HCT116 (cell line): ENCODE results near the gene RGS12. TPM values are rescaled to one million over a fixed set of nuclear protein-coding genes. Genes with fewer than 3 reads are reported as not detected.
"Not testable (repeated sequence)": the region's sequence is repeated elsewhere in the genome, so short reads cannot be mapped to it uniquely, and the experiment has no call there.

Experiments
- ATAC-seq: fragments of 200-7000 bp; cut with Tn5 transposase; 2 replicates; pipeline ENCODE4 v1.9.1; 2020; ENCODE audit warnings: mild to moderate bottlenecking, moderate library complexity
- BruUV-seq: library from RNA; stranded (reverse); fragments of 400-500 nt; replicated peaks from 2 replicates; lab custom pipeline; 2021; lab: Mats Ljungman, UMichigan
- CTCF ChIA-PET: fragments of 300-600 bp; sonication (Branson Sonifier 250); formaldehyde crosslinking; loops from one replicate; lab custom pipeline; 2021; ENCODE audit warnings: antibody characterized with exemption; lab: Charles Lee
- POLR2A ChIA-PET: fragments of 300-600, 350-600 bp; sonication (Branson Sonifier 250); formaldehyde crosslinking; loops from one replicate; lab custom pipeline; 2021; ENCODE audit warnings: antibody characterized with exemption; lab: Charles Lee
- RAD21 ChIA-PET, 2 experiments: fragments of 300-600 bp; sonication (Branson Sonifier 250); formaldehyde crosslinking; loops; one replicate each; lab custom pipeline; 2023; ENCODE audit warnings: low total read pairs in 2 of 2; ENCODE audit not compliant: uncharacterized antibody in 2 of 2, unreplicated experiment in 2 of 2, low non-redundant PET in 1 of 2; lab: Charles Lee
- DNase-seq: peaks from one replicate; pipeline ENCODE4 v3.0.0-alpha.2; 2010; ENCODE audit warnings: low read depth, low spot score
- H2AFZ ChIP-seq: fragments of 200-600 bp; shearing (Covaris generic), sonication (generic); 2 replicates; pipeline ENCODE4 v1.6.1; 2017; ENCODE audit warnings: low read depth, mixed run types, mixed read lengths, antibody characterized with exemption, low read length; ENCODE audit not compliant: poor library complexity, severe bottlenecking
- H3K27ac ChIP-seq: 2 replicates; pipeline ENCODE4 v1.5.1; 2012; ENCODE audit warnings: low read depth, low read length
- H3K27me3 ChIP-seq: fragments of 200-600 bp; sonication (generic); 2 replicates; pipeline ENCODE4 v1.6.1; 2016; ENCODE audit warnings: mixed run types, low read length, mixed read lengths; ENCODE audit not compliant: insufficient read depth
- H3K36me3 ChIP-seq, 2 experiments: fragments of 200-500 bp in 1 of 2; fragments of 200-600 bp in 1 of 2; sonication (Bioruptor generic) in 1 of 2; sonication (generic) in 1 of 2; 2 replicates each; pipeline versions ENCODE4 v1.5.1 to v1.6.1; 2014 to 2016; ENCODE audit warnings: low read length in 2 of 2, inconsistent platforms in 1 of 2, mixed read lengths in 1 of 2, mixed run types in 1 of 2; ENCODE audit not compliant: insufficient read depth in 2 of 2, control insufficient read depth in 1 of 2
- H3K4me1 ChIP-seq, 2 experiments: fragments of 200-600 bp in 1 of 2; sonication (generic) in 1 of 2; 2 replicates each; pipeline versions ENCODE4 v1.5.1 to v1.6.1; 2012 to 2017; ENCODE audit warnings: low read length in 2 of 2, inconsistent platforms in 1 of 2, mild to moderate bottlenecking in 1 of 2, mixed read lengths in 1 of 2, mixed run types in 1 of 2, moderate library complexity in 1 of 2; ENCODE audit not compliant: insufficient read depth in 2 of 2, control insufficient read depth in 1 of 2
- H3K4me2 ChIP-seq: fragments of 200-600 bp; sonication (generic); 2 replicates; pipeline ENCODE4 v1.6.1; 2017; ENCODE audit warnings: mixed run types, low read length, mixed read lengths
- H3K4me3 ChIP-seq, 2 experiments: fragments of 200-600 bp in 1 of 2; sonication (generic) in 1 of 2; replicated peaks in 1 of 2; 2 replicates each; pipeline ENCODE4 v1.5.1; 2011 to 2016; ENCODE audit warnings: low read length in 2 of 2, control low read depth in 1 of 2, low read depth in 1 of 2, mild to moderate bottlenecking in 1 of 2, mixed read lengths in 1 of 2, mixed run types in 1 of 2
- H3K79me2 ChIP-seq: fragments of 200-600 bp; sonication (generic); 2 replicates; pipeline ENCODE4 v1.6.1; 2017; ENCODE audit warnings: mild to moderate bottlenecking, mixed run types, low read length, moderate library complexity, mixed read lengths; ENCODE audit not compliant: insufficient read depth
- H3K9ac ChIP-seq: fragments of 200-600 bp; sonication (generic); 2 replicates; pipeline ENCODE4 v1.6.1; 2016; ENCODE audit warnings: low read length, mixed read lengths
- H3K9me2 ChIP-seq: fragments of 200-600 bp; sonication (generic), shearing (Covaris generic); 2 replicates; pipeline ENCODE4 v1.6.1; 2017; ENCODE audit warnings: mixed run types, mild to moderate bottlenecking, moderate library complexity; ENCODE audit not compliant: insufficient read depth
- H3K9me3 ChIP-seq, 2 experiments: fragments of 200-500 bp in 1 of 2; fragments of 200-600 bp in 1 of 2; sonication (Bioruptor generic) in 1 of 2; sonication (generic) in 1 of 2; 2 replicates each; pipeline ENCODE4 v1.6.1; 2014 to 2017; ENCODE audit warnings: low read length in 2 of 2, mixed read lengths in 2 of 2, inconsistent platforms in 1 of 2, low read depth in 1 of 2, mild to moderate bottlenecking in 1 of 2, mixed run types in 1 of 2, moderate library complexity in 1 of 2; ENCODE audit not compliant: control insufficient read depth in 1 of 2, insufficient read depth in 1 of 2
- H4K20me1 ChIP-seq: fragments of 200-600 bp; sonication (generic), shearing (Covaris generic); 2 replicates; pipeline ENCODE4 v1.6.1; 2017; ENCODE audit warnings: mixed run types, mild to moderate bottlenecking, moderate library complexity; ENCODE audit not compliant: insufficient read depth
- CBX3 ChIP-seq: IDR thresholded peaks from 2 replicates; pipeline ENCODE4 v1.6.1; 2012; ENCODE audit warnings: low read depth
- EZH2 ChIP-seq: fragments of 200-600 bp; sonication (generic); IDR thresholded peaks from 2 replicates; pipeline ENCODE4 v1.6.1; 2017; ENCODE audit warnings: antibody characterized with exemption, mixed run types
- FOSL1 ChIP-seq: IDR thresholded peaks from 2 replicates; pipeline ENCODE4 v1.6.1; 2012; ENCODE audit warnings: low read depth
- JUND ChIP-seq: IDR thresholded peaks from 2 replicates; pipeline ENCODE4 v1.6.1; 2012
- POLR2AphosphoS5 ChIP-seq: IDR thresholded peaks from 2 replicates; pipeline ENCODE4 v1.6.1; 2011; ENCODE audit warnings: mild to moderate bottlenecking, low read depth, low read length, moderate library complexity
- RAD21 ChIP-seq: IDR thresholded peaks from 2 replicates; pipeline ENCODE4 v1.6.1; 2012; ENCODE audit warnings: low read depth, mild to moderate bottlenecking
- SIN3A ChIP-seq: IDR thresholded peaks from 2 replicates; pipeline ENCODE4 v1.6.1; 2012; ENCODE audit warnings: low read depth
- SP1 ChIP-seq: IDR thresholded peaks from 2 replicates; pipeline ENCODE4 v1.6.1; 2012; ENCODE audit warnings: low read depth
- SRF ChIP-seq: IDR thresholded peaks from 2 replicates; pipeline ENCODE4 v1.6.1; 2012; ENCODE audit warnings: low read depth
- TCF7L2 ChIP-seq: IDR thresholded peaks from 2 replicates; pipeline ENCODE4 v1.7.0; 2011; ENCODE audit warnings: borderline replicate concordance, inconsistent platforms; ENCODE audit not compliant: insufficient read depth, insufficient read length; ENCODE audit errors: extremely low read depth
- YY1 ChIP-seq: IDR thresholded peaks from 2 replicates; pipeline ENCODE4 v1.6.1; 2011; ENCODE audit warnings: low read length, low read depth, moderate library complexity, mild to moderate bottlenecking; ENCODE audit not compliant: insufficient replicate concordance; ENCODE audit errors: extremely low read depth
- intact Hi-C: fragments of 100-400 bp; cut with micrococcal nuclease; formaldehyde crosslinking; loops from 2 replicates; pipeline ENCODE4 v1.10.0; 2022
- total RNA-seq: library from RNA; stranded (reverse); gene quantifications from one replicate; pipeline ENCODE4 v1.2.1, GENCODE V29; 2021; ENCODE audit not compliant: unreplicated experiment
- TF ChIP-seq, protein P1 (sequence below): IDR thresholded peaks from 2 replicates; pipeline ENCODE4 v1.6.1; 2012; ENCODE audit warnings: low read depth

RGS12 gene
- total RNA-seq, 1 experiment from 2014 or later, result 22.2 TPM

DNA sequence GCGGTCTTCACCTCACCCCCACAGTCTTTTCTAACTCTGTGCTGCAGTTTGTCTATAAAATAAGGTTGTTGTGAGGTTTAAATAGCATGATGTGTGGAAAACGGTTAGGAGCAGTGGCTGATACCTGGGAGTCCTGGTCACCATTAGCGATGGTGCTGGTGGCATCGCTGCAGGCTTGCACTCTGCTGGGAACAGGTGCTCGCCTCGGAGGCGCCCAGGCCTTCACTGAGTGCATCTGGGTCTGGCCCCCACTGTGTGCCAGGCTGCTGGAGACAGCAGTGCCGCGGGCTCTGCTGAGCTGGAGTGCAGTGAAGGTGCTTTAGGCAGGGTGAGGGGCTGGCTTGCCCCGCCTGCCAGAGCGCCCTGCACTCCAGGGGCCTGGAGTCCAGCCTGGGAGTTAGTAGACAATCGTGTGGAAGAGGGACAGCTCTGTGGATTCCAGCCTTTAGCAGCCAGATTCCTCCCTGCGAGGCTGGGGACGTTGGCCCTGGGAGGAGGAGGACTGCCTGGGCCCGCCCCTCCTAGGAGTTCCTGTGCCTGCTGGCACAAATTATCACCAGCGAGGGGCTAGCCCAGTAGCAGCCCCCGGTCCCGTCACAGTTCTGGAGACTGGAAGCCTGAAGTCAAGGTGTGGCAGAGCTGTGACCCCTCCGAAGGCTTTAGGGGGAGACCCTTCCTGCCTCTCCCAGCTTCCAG, 7.3 kb downstream of the RGS12 start:
- no peak for DNase-seq
- Histone ChIP-seq H3K4me2 (no peak overlapping the region), H3K9ac (no peak overlapping the region), H3K4me3 (no peak overlapping the region), H4K20me1 (no peaks in the 10 kb centered on the region)
- POLR2A ChIA-PET, result no interaction called here
- RAD21 ChIA-PET, result no interaction called here
- BruUV-seq, result no TSS peak
- TF ChIP-seq TCF7L2 (no peak), EZH2 (no peak), RAD21 (no peak), YY1 (no peak), SIN3A (no peak), SRF (no peak), JUND (no peak), SP1 (no peak), POLR2AphosphoS5 (no peak), CBX3 (no peak), FOSL1 (no peak)
- TF ChIP-seq, protein P1, sequence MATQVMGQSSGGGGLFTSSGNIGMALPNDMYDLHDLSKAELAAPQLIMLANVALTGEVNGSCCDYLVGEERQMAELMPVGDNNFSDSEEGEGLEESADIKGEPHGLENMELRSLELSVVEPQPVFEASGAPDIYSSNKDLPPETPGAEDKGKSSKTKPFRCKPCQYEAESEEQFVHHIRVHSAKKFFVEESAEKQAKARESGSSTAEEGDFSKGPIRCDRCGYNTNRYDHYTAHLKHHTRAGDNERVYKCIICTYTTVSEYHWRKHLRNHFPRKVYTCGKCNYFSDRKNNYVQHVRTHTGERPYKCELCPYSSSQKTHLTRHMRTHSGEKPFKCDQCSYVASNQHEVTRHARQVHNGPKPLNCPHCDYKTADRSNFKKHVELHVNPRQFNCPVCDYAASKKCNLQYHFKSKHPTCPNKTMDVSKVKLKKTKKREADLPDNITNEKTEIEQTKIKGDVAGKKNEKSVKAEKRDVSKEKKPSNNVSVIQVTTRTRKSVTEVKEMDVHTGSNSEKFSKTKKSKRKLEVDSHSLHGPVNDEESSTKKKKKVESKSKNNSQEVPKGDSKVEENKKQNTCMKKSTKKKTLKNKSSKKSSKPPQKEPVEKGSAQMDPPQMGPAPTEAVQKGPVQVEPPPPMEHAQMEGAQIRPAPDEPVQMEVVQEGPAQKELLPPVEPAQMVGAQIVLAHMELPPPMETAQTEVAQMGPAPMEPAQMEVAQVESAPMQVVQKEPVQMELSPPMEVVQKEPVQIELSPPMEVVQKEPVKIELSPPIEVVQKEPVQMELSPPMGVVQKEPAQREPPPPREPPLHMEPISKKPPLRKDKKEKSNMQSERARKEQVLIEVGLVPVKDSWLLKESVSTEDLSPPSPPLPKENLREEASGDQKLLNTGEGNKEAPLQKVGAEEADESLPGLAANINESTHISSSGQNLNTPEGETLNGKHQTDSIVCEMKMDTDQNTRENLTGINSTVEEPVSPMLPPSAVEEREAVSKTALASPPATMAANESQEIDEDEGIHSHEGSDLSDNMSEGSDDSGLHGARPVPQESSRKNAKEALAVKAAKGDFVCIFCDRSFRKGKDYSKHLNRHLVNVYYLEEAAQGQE, result no peak
- TF ChIP-seq, all 23 proteins: peak for 0
- CTCF ChIA-PET, result no interaction called here
- Histone ChIP-seq H3K9me3 (no peaks in the 10 kb centered on the region; a peak in 1 of 4 replicates), H3K4me1 (peaks cover 0 to 5% of the 10 kb centered on the region in 2 experiments; a peak in 1 of 4 replicates), H3K79me2 (peaks cover 16% of the 10 kb centered on the region; the same call in 1 of the 2 replicates), H3K9me2 (no peaks in the 10 kb centered on the region), H3K36me3 (no peaks in the 10 kb centered on the region), H3K27me3 (no peaks in the 10 kb centered on the region), H2AFZ (no peak overlapping the region), H3K27ac (no peak overlapping the region)
- intact Hi-C loops, result no loop called here
- no peak for ATAC-seq

DNA sequence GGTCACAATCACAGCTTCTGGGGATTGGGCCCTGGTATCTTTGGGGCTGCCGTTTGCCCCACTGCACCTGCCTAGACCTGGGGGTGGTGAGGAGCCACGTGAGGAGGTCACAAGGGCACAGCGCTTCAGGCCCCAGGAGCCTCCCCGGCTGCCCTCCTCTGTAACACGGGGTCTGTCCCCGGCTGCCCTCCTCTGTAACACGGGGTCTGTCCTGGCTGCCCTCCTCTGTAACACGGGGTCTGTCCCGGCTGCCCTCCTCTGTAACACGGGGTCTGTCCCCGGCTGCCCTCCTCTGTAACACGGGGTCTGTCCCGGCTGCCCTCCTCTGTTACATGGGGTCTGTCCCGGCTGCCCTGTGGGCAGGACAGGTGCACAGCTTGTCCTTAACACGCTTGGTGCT, 8.1 kb downstream of the RGS12 start:
- H3K9ac ChIP-seq, ATAC-seq, POLR2A ChIA-PET, RAD21 ChIA-PET, H3K4me2 ChIP-seq, CTCF ChIA-PET, H3K27ac ChIP-seq, DNase-seq, H3K27me3 ChIP-seq, H2AFZ ChIP-seq, H4K20me1 ChIP-seq, H3K9me2 ChIP-seq, H3K36me3 ChIP-seq, intact Hi-C loops, H3K9me3 ChIP-seq, BruUV-seq, H3K4me3 ChIP-seq: not testable (repeated sequence)
- Histone ChIP-seq H3K79me2 (peaks cover 19% of the 10 kb centered on the region; the same call in 1 of the 2 replicates), H3K4me1 (peaks cover 0 to 10% of the 10 kb centered on the region in 2 experiments; a peak in 1 of 4 replicates)
